ENCODE measurements around the gene NID2. TPM values are rescaled to one million over a fixed set of nuclear protein-coding genes. Genes with fewer than 3 reads are reported as not detected.

Gene NID2
- total RNA-seq, 1 donor from 2014 or later, result 24.7 TPM

- DNase-seq (ENCODE audit: low spot score), result no peak
- no peaks in the 10 kb centered on the region for H3K36me3 ChIP-seq
- H3K9ac ChIP-seq, result no peak overlapping the region
- no peak overlapping the region for H2AFZ ChIP-seq (replicated peaks)
- H3K36me3 Mint-ChIP-seq, result no peaks in the 10 kb centered on the region
- peaks cover 6% of the 10 kb centered on the region for H3K4me1 Mint-ChIP-seq
- no peaks in the 10 kb centered on the region for H4K20me1 ChIP-seq (ENCODE audit: low read depth)
- H3K79me2 ChIP-seq (ENCODE audit: low read depth), result no peaks in the 10 kb centered on the region
- no peak for TF ChIP-seq EZH2phosphoT487 (IDR thresholded peaks at IDR 0.05)
- TF ChIP-seq CTCF (IDR thresholded peaks at IDR 0.05), result no peak
- no peak for TF ChIP-seq EZH2 (IDR thresholded peaks at IDR 0.05)
- no peak overlapping the region for H3K27ac Mint-ChIP-seq
- no peaks in the 10 kb centered on the region for H3K9me3 ChIP-seq (ENCODE audit: low read depth)
- H3K27me3 ChIP-seq, result no peaks in the 10 kb centered on the region
- H3K9me3 Mint-ChIP-seq, result no peaks in the 10 kb centered on the region
- H3F3A ChIP-seq (ENCODE audit: low read depth), result no peaks in the 10 kb centered on the region
- H3K4me3 Mint-ChIP-seq, result no peak overlapping the region
- H3K27me3 Mint-ChIP-seq (ENCODE audit: insufficient read depth, low read depth), result peaks cover 3% of the 10 kb centered on the region
- no peaks in the 10 kb centered on the region for H3K4me1 ChIP-seq
- no peak overlapping the region for H3K4me3 ChIP-seq
- H3K27ac ChIP-seq, result no peak overlapping the region
- H3K4me2 ChIP-seq, result no peak overlapping the region
These were observed 22.4 kb downstream of the NID2 start for GRCh38 chr14:52046376-52046917.

GRCh38 chr14:52044791-52045522 lies 23.9 kb downstream of the NID2 start:
- no peaks in the 10 kb centered on the region for H3K36me3 ChIP-seq
- no peak overlapping the region for H2AFZ ChIP-seq (replicated peaks)
- no peaks in the 10 kb centered on the region for H3F3A ChIP-seq (ENCODE audit: low read depth)
- no peaks in the 10 kb centered on the region for H3K9me3 Mint-ChIP-seq
- no peaks in the 10 kb centered on the region for H3K36me3 Mint-ChIP-seq
- H4K20me1 ChIP-seq (ENCODE audit: low read depth), result no peaks in the 10 kb centered on the region
- no peak for TF ChIP-seq EZH2 (IDR thresholded peaks at IDR 0.05)
- TF ChIP-seq CTCF (IDR thresholded peaks at IDR 0.05), result no peak
- no peak for TF ChIP-seq EZH2phosphoT487 (IDR thresholded peaks at IDR 0.05)
- DNase-seq (ENCODE audit: low spot score), result no peak
- no peaks in the 10 kb centered on the region for H3K9me3 ChIP-seq (ENCODE audit: low read depth)
- H3K4me1 ChIP-seq, result no peaks in the 10 kb centered on the region
- H3K79me2 ChIP-seq (ENCODE audit: low read depth), result no peaks in the 10 kb centered on the region
- H3K27me3 ChIP-seq, result no peaks in the 10 kb centered on the region
- H3K9ac ChIP-seq, result no peak overlapping the region
- H3K4me3 ChIP-seq, result no peak overlapping the region
- no peak overlapping the region for H3K4me3 Mint-ChIP-seq
- no peak overlapping the region for H3K27ac ChIP-seq
- no peak overlapping the region for H3K4me2 ChIP-seq
- no peak overlapping the region for H3K27ac Mint-ChIP-seq
- H3K27me3 Mint-ChIP-seq (ENCODE audit: insufficient read depth, low read depth), result peaks cover 3% of the 10 kb centered on the region
- H3K4me1 Mint-ChIP-seq, result peaks cover 6% of the 10 kb centered on the region

- Histone ChIP-seq H3K4me2 (no peak overlapping the region), H3K79me2 (ENCODE audit: low read depth) (no peaks in the 10 kb centered on the region), H4K20me1 (ENCODE audit: low read depth) (no peaks in the 10 kb centered on the region), H3K4me1 (no peaks in the 10 kb centered on the region), H3K9ac (no peak overlapping the region), H2AFZ (replicated peaks) (no peak overlapping the region), H3K36me3 (no peaks in the 10 kb centered on the region), H3F3A (ENCODE audit: low read depth) (no peaks in the 10 kb centered on the region), H3K27ac (no peak overlapping the region), H3K27me3 (no peaks in the 10 kb centered on the region), H3K4me3 (no peak overlapping the region), H3K9me3 (ENCODE audit: low read depth) (no peaks in the 10 kb centered on the region)
- DNase-seq (ENCODE audit: low spot score), result peak; percentile 71
- H3K27me3 Mint-ChIP-seq (ENCODE audit: insufficient read depth, low read depth), result peaks cover 3% of the 10 kb centered on the region
- TF ChIP-seq CTCF (IDR thresholded peaks at IDR 0.05) (peak; percentile 68), EZH2 (IDR thresholded peaks at IDR 0.05) (no peak)
- H3K27ac Mint-ChIP-seq, result no peak overlapping the region
- peaks cover 3% of the 10 kb centered on the region for H3K4me1 Mint-ChIP-seq
- no peaks in the 10 kb centered on the region for H3K9me3 Mint-ChIP-seq
- no peak overlapping the region for H3K4me3 Mint-ChIP-seq
- H3K36me3 Mint-ChIP-seq, result no peaks in the 10 kb centered on the region
These were observed 25.2 kb downstream of the NID2 start for GRCh38 chr14:52043690-52044089.
